CD8-positive, alpha-beta memory T cell (primary cell): ENCODE data around the gene FXYD3. TPM values are rescaled to one million over a fixed set of nuclear protein-coding genes. Genes with fewer than 3 reads are reported as not detected.

Source experiments
- CTCF ChIA-PET: fragments of 350-600 bp; sonication (Branson Sonifier 250); formaldehyde crosslinking; loops from one replicate; lab custom pipeline; 2021; ENCODE audit warnings: antibody characterized with exemption; lab: Charles Lee
- POLR2A ChIA-PET: fragments of 350-600 bp; sonication (Branson Sonifier 250); formaldehyde crosslinking; loops from one replicate; lab custom pipeline; 2021; ENCODE audit warnings: antibody characterized with exemption; lab: Charles Lee
- DNase-seq, 5 donors: peaks; one replicate each; pipeline versions ENCODE4 v3.0.0 to v3.0.0-alpha.2; 2020 to 2022; ENCODE audit warnings: mixed read lengths in 1 of 5
- H3K27ac ChIP-seq: one replicate; pipeline ENCODE4 v1.7.0; 2013; ENCODE audit warnings: low read depth, mild to moderate bottlenecking, low read length, moderate library complexity
- H3K27me3 ChIP-seq: 2 replicates; pipeline ENCODE4 v1.7.0; 2013; ENCODE audit warnings: low read length, mild to moderate bottlenecking; ENCODE audit not compliant: insufficient read depth, poor library complexity, severe bottlenecking
- H3K36me3 ChIP-seq: 2 replicates; pipeline ENCODE4 v1.7.0; 2013; ENCODE audit warnings: mild to moderate bottlenecking, low read length, moderate library complexity; ENCODE audit not compliant: insufficient read depth
- H3K4me1 ChIP-seq: 2 replicates; pipeline ENCODE4 v1.7.0; 2013; ENCODE audit warnings: mild to moderate bottlenecking, low read length, moderate library complexity; ENCODE audit not compliant: insufficient read depth
- H3K4me3 ChIP-seq: 2 replicates; pipeline ENCODE4 v1.7.0; 2013; ENCODE audit warnings: mild to moderate bottlenecking, low read length
- H3K9me3 ChIP-seq: 2 replicates; pipeline ENCODE4 v1.7.0; 2013; ENCODE audit warnings: mild to moderate bottlenecking, low read length
- H3K27ac Mint-ChIP-seq, 8 donors: one replicate each; pipeline ENCODE4 v1.8.0; 2020 to 2021; ENCODE audit warnings: mixed read lengths in 8 of 8, mild to moderate bottlenecking in 6 of 8, inconsistent platforms in 3 of 8, moderate library complexity in 3 of 8
- H3K27me3 Mint-ChIP-seq, 2 donors: one replicate each; pipeline ENCODE4 v1.8.0; 2020 to 2021; ENCODE audit warnings: mixed read lengths in 2 of 2, mild to moderate bottlenecking in 1 of 2, moderate library complexity in 1 of 2
- H3K36me3 Mint-ChIP-seq, 3 donors: one replicate each; pipeline ENCODE4 v1.8.0; 2020 to 2021; ENCODE audit warnings: mixed read lengths in 3 of 3, inconsistent platforms in 1 of 3, mild to moderate bottlenecking in 1 of 3
- H3K4me1 Mint-ChIP-seq, 3 donors: one replicate each; pipeline ENCODE4 v1.8.0; 2020 to 2021; ENCODE audit warnings: mixed read lengths in 3 of 3, inconsistent platforms in 1 of 3, mild to moderate bottlenecking in 1 of 3
- H3K4me3 Mint-ChIP-seq, 7 donors: one replicate each; pipeline ENCODE4 v1.8.0; 2020 to 2021; ENCODE audit warnings: mixed read lengths in 7 of 7, mild to moderate bottlenecking in 6 of 7, moderate library complexity in 4 of 7, inconsistent platforms in 2 of 7
- H3K9me3 Mint-ChIP-seq, 5 donors: one replicate each; pipeline ENCODE4 v1.8.0; 2020 to 2022; ENCODE audit warnings: mixed read lengths in 5 of 5, mild to moderate bottlenecking in 3 of 5, moderate library complexity in 2 of 5, inconsistent platforms in 1 of 5
- polyA plus RNA-seq: library from polyadenylated mRNA; unstranded; fragments of 300-500 nt; fragmentation: Illumina TruSeq; gene quantifications from one replicate; pipeline ENCODE4 v1.2.3, GENCODE V29; 2021
- total RNA-seq, 2 experiments: library from RNA; stranded (reverse); gene quantifications; one replicate each; pipeline ENCODE4 v1.2.3, GENCODE V29; 2021

Gene FXYD3
- total RNA-seq = not detected
- polyA plus RNA-seq = not detected

GRCh38 chr19:35115177-35115951 lies at the start of gene FXYD3:
TSS of gene FXYD3 (plus strand) at chr19:35115823. CDS start at chr19:35119377, 3,554 bp downstream.
- Histone ChIP-seq H3K27me3 (no peaks in the 10 kb centered on the region), H3K27ac (no peak within 1 kb of the TSS), H3K9me3 (no peaks in the 10 kb centered on the region), H3K4me1 (peaks cover 8% of the 10 kb centered on the region), H3K4me3 (no peak within 1 kb of the TSS), H3K36me3 (no peaks in the 10 kb centered on the region)
- Mint-ChIP-seq H3K9me3 (no peaks in the 10 kb centered on the region), H3K27ac (peak within 1 kb of the TSS in 3 of 8 donors; percentile 46 to 74 (median 66)), H3K4me1 (peaks cover 5 to 6% (median 5%) of the 10 kb centered on the region in 3 donors), H3K27me3 (peaks cover 5 to 8% of the 10 kb centered on the region in 2 donors), H3K4me3 (peak within 1 kb of the TSS in 2 of 7 donors; percentile 32 to 65), H3K36me3 (peaks cover 0 to 2% (median 0%) of the 10 kb centered on the region in 3 donors)
- ChIA-PET CTCF (interaction anchor here (0.9 to 1.7 kb wide), 10 partner anchors 9 to 159 kb away, joined by 3 to 6 read pairs (median 4); partner anchors contain the start of gene LGI4), POLR2A (no interaction called here)
- no peak for DNase-seq

GRCh38 chr19:35066121-35066520 lies 49.5 kb upstream of the FXYD3 start:
- POLR2A ChIA-PET = interaction anchor here (0.5 kb wide), 1 partner anchor 830 kb away, joined by 3 read pairs; no protein-coding TSS in a partner anchor
- Mint-ChIP-seq H3K9me3 (peaks cover 0 to 6% (median 0%) of the 10 kb centered on the region in 5 donors), H3K27ac (peak overlapping the region in 1 of 8 donors; percentile 74), H3K27me3 (peaks cover 0 to 1% of the 10 kb centered on the region in 2 donors), H3K36me3 (peaks cover 0 to 3% (median 0%) of the 10 kb centered on the region in 3 donors), H3K4me3 (no peak overlapping the region), H3K4me1 (peaks cover 4 to 8% (median 7%) of the 10 kb centered on the region in 3 donors)
- Histone ChIP-seq H3K9me3 (no peaks in the 10 kb centered on the region), H3K36me3 (no peaks in the 10 kb centered on the region), H3K4me3 (no peak overlapping the region), H3K27me3 (no peaks in the 10 kb centered on the region), H3K4me1 (peaks cover 8% of the 10 kb centered on the region), H3K27ac (no peak overlapping the region)
- no peak for DNase-seq
- CTCF ChIA-PET = interaction anchor here (0.7 to 2.2 kb wide), 12 partner anchors 12 to 260 kb away, joined by 3 to 13 read pairs (median 4); no protein-coding TSS in a partner anchor

GRCh38 chr19:35066691-35067563 lies 48.7 kb upstream of the FXYD3 start:
- H3K9me3 ChIP-seq = no peaks in the 10 kb centered on the region
- H3K27me3 ChIP-seq = no peaks in the 10 kb centered on the region
- no peak overlapping the region for H3K4me3 ChIP-seq
- Mint-ChIP-seq H3K4me1 (peaks cover 4 to 8% (median 7%) of the 10 kb centered on the region in 3 donors), H3K4me3 (peak overlapping the region in 2 of 7 donors; percentile 19), H3K36me3 (peaks cover 0 to 3% (median 0%) of the 10 kb centered on the region in 3 donors), H3K9me3 (peaks cover 0 to 6% (median 0%) of the 10 kb centered on the region in 5 donors), H3K27ac (peak overlapping the region in 5 of 8 donors; percentile 36 to 68 (median 64)), H3K27me3 (no peaks in the 10 kb centered on the region)
- ChIA-PET POLR2A (interaction anchor here (0.5 kb wide), 2 partner anchors 38 to 830 kb away, joined by 3 read pairs; no protein-coding TSS in a partner anchor), CTCF (interaction anchor here (0.7 to 2.2 kb wide), 24 partner anchors 12 to 498 kb away, joined by 3 to 13 read pairs (median 4); no protein-coding TSS in a partner anchor)
- H3K4me1 ChIP-seq = peaks cover 8% of the 10 kb centered on the region
- H3K27ac ChIP-seq = no peak overlapping the region
- DNase-seq = peak; percentile 77 to 91 (median 83)
- no peaks in the 10 kb centered on the region for H3K36me3 ChIP-seq

- ChIA-PET POLR2A (interaction anchor here (0.6 kb wide), 1 partner anchor 142 kb away, joined by 3 read pairs; no protein-coding TSS in a partner anchor), CTCF (interaction anchor here (1.0 to 2.0 kb wide), 5 partner anchors 14 to 426 kb away, joined by 3 to 8 read pairs (median 4); partner anchors contain the start of gene FXYD7)
- Mint-ChIP-seq H3K9me3 (peaks cover 0 to 6% (median 0%) of the 10 kb centered on the region in 5 donors), H3K4me3 (no peak overlapping the region), H3K27ac (no peak overlapping the region), H3K27me3 (no peaks in the 10 kb centered on the region), H3K4me1 (peaks cover 4 to 8% (median 7%) of the 10 kb centered on the region in 3 donors), H3K36me3 (peaks cover 0 to 3% (median 0%) of the 10 kb centered on the region in 3 donors)
- H3K4me1 ChIP-seq = peaks cover 8% of the 10 kb centered on the region
- no peaks in the 10 kb centered on the region for H3K9me3 ChIP-seq
- no peak for DNase-seq
- H3K36me3 ChIP-seq = no peaks in the 10 kb centered on the region
- no peak overlapping the region for H3K4me3 ChIP-seq
- H3K27ac ChIP-seq = no peak overlapping the region
- no peaks in the 10 kb centered on the region for H3K27me3 ChIP-seq
Observed at GRCh38 chr19:35068941-35069634, 46.5 kb upstream of the FXYD3 start.

GRCh38 chr19:35069696-35070095 lies 45.9 kb upstream of the FXYD3 start:
- no peaks in the 10 kb centered on the region for H3K36me3 ChIP-seq
- ChIA-PET POLR2A (no interaction called here), CTCF (interaction anchor here (1.0 to 2.0 kb wide), 6 partner anchors 13 to 187 kb away, joined by 3 to 7 read pairs (median 4); partner anchors contain the start of gene FXYD7)
- peaks cover 0 to 6% (median 0%) of the 10 kb centered on the region in 5 donors for H3K9me3 Mint-ChIP-seq
- no peak overlapping the region for H3K4me3 Mint-ChIP-seq
- DNase-seq = no peak
- H3K27me3 Mint-ChIP-seq = no peaks in the 10 kb centered on the region
- no peak overlapping the region for H3K4me3 ChIP-seq
- no peak overlapping the region for H3K27ac Mint-ChIP-seq
- no peaks in the 10 kb centered on the region for H3K9me3 ChIP-seq
- H3K4me1 Mint-ChIP-seq = peaks cover 4 to 8% (median 7%) of the 10 kb centered on the region in 3 donors
- no peak overlapping the region for H3K27ac ChIP-seq
- H3K4me1 ChIP-seq = peaks cover 8% of the 10 kb centered on the region
- no peaks in the 10 kb centered on the region for H3K27me3 ChIP-seq
- H3K36me3 Mint-ChIP-seq = peaks cover 0 to 3% (median 0%) of the 10 kb centered on the region in 3 donors

- H3K9me3 ChIP-seq = no peaks in the 10 kb centered on the region
- H3K4me3 Mint-ChIP-seq = no peak overlapping the region
- CTCF ChIA-PET = interaction anchor here (1.0 to 2.0 kb wide), 5 partner anchors 14 to 186 kb away, joined by 3 to 7 read pairs (median 4); partner anchors contain the start of gene FXYD7
- no peaks in the 10 kb centered on the region for H3K27me3 Mint-ChIP-seq
- peaks cover 8% of the 10 kb centered on the region for H3K4me1 ChIP-seq
- H3K4me1 Mint-ChIP-seq = peaks cover 4 to 8% (median 7%) of the 10 kb centered on the region in 3 donors
- POLR2A ChIA-PET = interaction anchor here (1.1 kb wide), 1 partner anchor 12 kb away, joined by 3 read pairs; no protein-coding TSS in a partner anchor
- H3K4me3 ChIP-seq = no peak overlapping the region
- no peak overlapping the region for H3K27ac Mint-ChIP-seq
- no peak overlapping the region for H3K27ac ChIP-seq
- peaks cover 0 to 6% (median 0%) of the 10 kb centered on the region in 5 donors for H3K9me3 Mint-ChIP-seq
- no peaks in the 10 kb centered on the region for H3K36me3 ChIP-seq
- DNase-seq = no peak
- peaks cover 0 to 3% (median 0%) of the 10 kb centered on the region in 3 donors for H3K36me3 Mint-ChIP-seq
- no peaks in the 10 kb centered on the region for H3K27me3 ChIP-seq
Observed at GRCh38 chr19:35070471-35070870, 45.2 kb upstream of the FXYD3 start.

GRCh38 chr19:35073516-35073915 lies 42.1 kb upstream of the FXYD3 start:
- no peak for DNase-seq
- Histone ChIP-seq H3K4me1 (no peaks in the 10 kb centered on the region), H3K4me3 (no peak overlapping the region), H3K27me3 (no peaks in the 10 kb centered on the region), H3K9me3 (no peaks in the 10 kb centered on the region), H3K36me3 (no peaks in the 10 kb centered on the region), H3K27ac (no peak overlapping the region)
- Mint-ChIP-seq H3K36me3 (peaks cover 0 to 3% (median 0%) of the 10 kb centered on the region in 3 donors), H3K4me1 (peaks cover 0 to 5% (median 0%) of the 10 kb centered on the region in 3 donors), H3K4me3 (no peak overlapping the region), H3K27ac (no peak overlapping the region), H3K9me3 (peaks cover 0 to 7% (median 0%) of the 10 kb centered on the region in 5 donors), H3K27me3 (peaks cover 0 to under 1% of the 10 kb centered on the region in 2 donors)
- ChIA-PET CTCF (no interaction called here), POLR2A (no interaction called here)
